ENCODE measurements around the gene GNAQ. TPM values are rescaled to one million over a fixed set of nuclear protein-coding genes. Genes with fewer than 3 reads are reported as not detected.

GNAQ gene
- total RNA-seq, 1 experiment from 2014 or later = 48.6 TPM

DNA sequence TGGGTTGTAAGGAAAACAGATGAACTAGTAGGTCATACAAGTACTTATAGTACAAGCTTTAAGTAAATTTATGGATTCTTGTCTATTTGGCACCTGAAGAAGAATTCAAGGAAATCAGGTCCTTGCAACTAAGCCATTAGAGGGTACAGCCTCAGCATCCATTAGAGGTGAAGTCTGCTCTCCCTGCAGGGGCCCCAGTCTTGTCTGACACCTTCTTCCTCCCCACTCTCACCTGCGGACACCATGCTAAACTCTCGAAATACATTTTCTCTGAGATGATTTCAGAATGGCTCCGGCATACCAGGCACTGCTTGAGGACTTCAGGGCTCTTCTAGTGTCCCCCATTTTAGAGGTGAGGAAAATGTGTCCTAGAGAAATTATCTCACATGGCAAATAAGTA, 137.9 kb downstream of the GNAQ start:
- Histone ChIP-seq H3T11ph (ENCODE audit: low read length) (no peak overlapping the region), H4K91ac (ENCODE audit: insufficient read length, low read depth, low read length) (no peak overlapping the region), H3K9ac (ENCODE audit: extremely low read depth, insufficient read length, low read length) (no peak overlapping the region), H4K20me1 (ENCODE audit: control insufficient read depth, insufficient read depth, insufficient read length) (no peaks in the 10 kb centered on the region), H4K8ac (replicated peaks; ENCODE audit: insufficient read length, low read depth, low read length) (no peak overlapping the region), H3K27me3 (ENCODE audit: insufficient read depth, low read length) (no peaks in the 10 kb centered on the region), H2BK120ac (ENCODE audit: low read depth, low read length, poor library complexity, severe bottlenecking) (no peak overlapping the region), H2BK20ac (ENCODE audit: low read depth, low read length, poor library complexity, severe bottlenecking) (no peak overlapping the region), H3K27ac (ENCODE audit: insufficient read length, low read depth, low read length) (no peak overlapping the region), H3K18ac (ENCODE audit: insufficient read length, low read depth, low read length) (no peak overlapping the region), H3K14ac (ENCODE audit: insufficient read depth, low read length) (no peak overlapping the region), H2BK15ac (ENCODE audit: low read depth, low read length) (no peak overlapping the region), H3K79me2 (ENCODE audit: insufficient read depth, low read length) (no peaks in the 10 kb centered on the region), H3K56ac (ENCODE audit: insufficient read length, low read depth, low read length) (no peak overlapping the region), H3K23me2 (ENCODE audit: insufficient read length, low read depth, low read length, poor library complexity, severe bottlenecking) (no peaks in the 10 kb centered on the region), H4K5ac (ENCODE audit: insufficient read length, low read depth, low read length) (no peak overlapping the region), H3K4me1 (ENCODE audit: insufficient read depth, low read length) (no peaks in the 10 kb centered on the region), H2BK5ac (ENCODE audit: insufficient read length, low read length) (no peak overlapping the region), H3K23ac (ENCODE audit: insufficient read length, low read depth, low read length) (no peak overlapping the region), H3K9me3 (ENCODE audit: control insufficient read depth, low read depth, low read length) (no peaks in the 10 kb centered on the region), H3K79me1 (ENCODE audit: insufficient read depth, low read depth, low read length, poor library complexity, severe bottlenecking) (no peaks in the 10 kb centered on the region), H2AK5ac (ENCODE audit: insufficient read length, low read length) (no peak overlapping the region), H2BK12ac (ENCODE audit: insufficient read length, low read depth, low read length) (no peak overlapping the region), H2AFZ (ENCODE audit: low read length) (no peak overlapping the region), H3K4ac (ENCODE audit: low read depth, low read length) (no peak overlapping the region), H3K4me2 (ENCODE audit: insufficient read depth, insufficient read length, low read length) (no peak overlapping the region)
- no peak for TF ChIP-seq CTCF (conservative IDR thresholded peaks at IDR 0.05)
- H3K9me3 Mint-ChIP-seq = no peaks in the 10 kb centered on the region
- H3K4me3 Mint-ChIP-seq = no peak overlapping the region
- H3K27me3 Mint-ChIP-seq (ENCODE audit: low read depth) = no peaks in the 10 kb centered on the region
- peaks cover 11 to 14% of the 10 kb centered on the region in 2 experiments for H3K4me1 Mint-ChIP-seq
- WGBS (ENCODE audit: extremely low coverage, insufficient read length, low lambda C conversion rate) = no CpG with 5 or more reads among the region's 3 CpGs
- no peak for DNase-seq
- H3K27ac Mint-ChIP-seq = no peak overlapping the region
- H3K36me3 Mint-ChIP-seq (ENCODE audit: insufficient read depth in 1 of 3, low read depth in 3 of 3) = peaks cover 5 to 9% (median 8%) of the 10 kb centered on the region in 3 experiments; a peak in 6 of 7 replicates
